Smooth muscle cell (in vitro differentiated cells): ENCODE results near the gene SMAP1. TPM values are rescaled to one million over a fixed set of nuclear protein-coding genes. Genes with fewer than 3 reads are reported as not detected.

Source experiments
- DNase-seq: peaks from one replicate; lab custom pipeline; 2025; ENCODE audit not compliant: unreplicated experiment; lab: John Stamatoyannopoulos, UW
- H2AFZ ChIP-seq: fragments of 200-600 bp; sonication (generic); 2 replicates; pipeline ENCODE4 v1.6.0; 2016; ENCODE audit warnings: antibody characterized with exemption, low read depth, mild to moderate bottlenecking
- H3F3A ChIP-seq: fragments of 200-600 bp; sonication (generic); 2 replicates; pipeline ENCODE4 v1.6.0; 2017; ENCODE audit warnings: antibody characterized with exemption, low read depth
- H3K27ac ChIP-seq: fragments of 200-600 bp; sonication (generic); 2 replicates; pipeline ENCODE4 v1.5.1; 2016; ENCODE audit warnings: low read depth, mild to moderate bottlenecking
- H3K27me3 ChIP-seq: fragments of 200-600 bp; sonication (generic); 2 replicates; pipeline ENCODE4 v1.6.1; 2016; ENCODE audit warnings: low read depth, mild to moderate bottlenecking
- H3K36me3 ChIP-seq: fragments of 200-600 bp; sonication (generic); 2 replicates; pipeline ENCODE4 v1.5.1; 2016; ENCODE audit warnings: low read depth
- H3K4me1 ChIP-seq: fragments of 200-600 bp; sonication (generic); 2 replicates; pipeline ENCODE4 v1.5.1; 2016; ENCODE audit warnings: low read depth
- H3K4me2 ChIP-seq: fragments of 200-600 bp; sonication (generic); 2 replicates; pipeline ENCODE4 v1.6.0; 2016; ENCODE audit warnings: mild to moderate bottlenecking
- H3K4me3 ChIP-seq: fragments of 200-600 bp; sonication (generic); 2 replicates; pipeline ENCODE4 v1.5.1; 2016; ENCODE audit warnings: mild to moderate bottlenecking
- H3K79me2 ChIP-seq: fragments of 200-600 bp; sonication (generic); 2 replicates; pipeline ENCODE4 v1.6.0; 2016; ENCODE audit warnings: low read depth, mild to moderate bottlenecking
- H3K9ac ChIP-seq: fragments of 200-600 bp; sonication (generic); 2 replicates; pipeline ENCODE4 v1.6.0; 2016; ENCODE audit warnings: low read depth
- H3K9me3 ChIP-seq: fragments of 200-600 bp; sonication (generic); replicated peaks from 2 replicates; pipeline ENCODE4 v1.5.1; 2016; ENCODE audit warnings: low read depth
- H4K20me1 ChIP-seq: fragments of 200-600 bp; sonication (generic); 2 replicates; pipeline ENCODE4 v1.6.0; 2016; ENCODE audit warnings: low read depth
- WGBS: methylation state at CpG from one replicate; pipeline ENCODE4 v1.1.7; 2016; ENCODE audit warnings: low lambda C conversion rate; 5-methylcytosine and 5-hydroxymethylcytosine counted together
- polyA plus RNA-seq: library from polyadenylated mRNA; unstranded; fragments of >200 nt; fragmentation: Nextera tagmentation; extraction: Ambion mirVana; gene quantifications from 2 replicates; pipeline ENCODE4 v1.2.1, GENCODE V29; 2016
- total RNA-seq: library from RNA; depleted of rRNA; stranded (reverse); fragments of >200 nt; gene quantifications from 2 replicates; pipeline ENCODE4 v1.2.3, GENCODE V29; 2014
- TF ChIP-seq, protein P1 (sequence below): fragments of 200-600 bp; sonication (generic); IDR thresholded peaks from 2 replicates; pipeline ENCODE4 v1.5.1; 2017; ENCODE audit warnings: borderline replicate concordance, mild to moderate bottlenecking, antibody characterized with exemption; ENCODE audit not compliant: insufficient read depth, poor library complexity, severe bottlenecking

Gene SMAP1
- total and polyA plus RNA-seq, 2 experiments from 2014 or later: 21.7 to 39.8 TPM

DNA sequence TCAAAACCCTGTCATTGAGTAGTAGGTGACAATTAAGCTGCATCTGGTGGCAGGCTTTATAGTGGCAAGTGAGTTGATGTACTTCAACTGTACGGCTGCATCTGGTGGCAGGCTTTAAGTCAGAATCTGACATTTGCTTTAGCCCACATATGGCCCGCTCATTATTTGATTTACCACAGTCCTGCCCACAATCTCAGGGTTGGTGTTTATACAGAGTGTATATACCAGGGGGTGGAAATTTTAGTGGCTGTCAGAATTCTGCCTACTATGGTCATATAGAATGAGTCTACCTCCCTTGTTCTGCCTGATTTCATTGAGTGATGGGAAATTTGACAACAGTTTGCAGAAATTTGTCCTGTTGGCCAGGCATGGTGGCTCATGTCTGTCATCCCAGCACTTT is 112.3 kb downstream of the SMAP1 start:
- Histone ChIP-seq H3K79me2 (no peaks in the 10 kb centered on the region), H3K9me3 (no peaks in the 10 kb centered on the region), H3K4me1 (no peaks in the 10 kb centered on the region), H4K20me1 (no peaks in the 10 kb centered on the region), H3K27ac (no peak overlapping the region), H3K9ac (no peak overlapping the region), H3K4me3 (no peak overlapping the region), H3K4me2 (no peak overlapping the region), H3F3A (no peaks in the 10 kb centered on the region), H3K27me3 (no peaks in the 10 kb centered on the region), H2AFZ (no peak overlapping the region), H3K36me3 (no peaks in the 10 kb centered on the region)
- 92% methylated on average over 2 of the region's 2 CpGs for WGBS
- TF ChIP-seq, protein P1, sequence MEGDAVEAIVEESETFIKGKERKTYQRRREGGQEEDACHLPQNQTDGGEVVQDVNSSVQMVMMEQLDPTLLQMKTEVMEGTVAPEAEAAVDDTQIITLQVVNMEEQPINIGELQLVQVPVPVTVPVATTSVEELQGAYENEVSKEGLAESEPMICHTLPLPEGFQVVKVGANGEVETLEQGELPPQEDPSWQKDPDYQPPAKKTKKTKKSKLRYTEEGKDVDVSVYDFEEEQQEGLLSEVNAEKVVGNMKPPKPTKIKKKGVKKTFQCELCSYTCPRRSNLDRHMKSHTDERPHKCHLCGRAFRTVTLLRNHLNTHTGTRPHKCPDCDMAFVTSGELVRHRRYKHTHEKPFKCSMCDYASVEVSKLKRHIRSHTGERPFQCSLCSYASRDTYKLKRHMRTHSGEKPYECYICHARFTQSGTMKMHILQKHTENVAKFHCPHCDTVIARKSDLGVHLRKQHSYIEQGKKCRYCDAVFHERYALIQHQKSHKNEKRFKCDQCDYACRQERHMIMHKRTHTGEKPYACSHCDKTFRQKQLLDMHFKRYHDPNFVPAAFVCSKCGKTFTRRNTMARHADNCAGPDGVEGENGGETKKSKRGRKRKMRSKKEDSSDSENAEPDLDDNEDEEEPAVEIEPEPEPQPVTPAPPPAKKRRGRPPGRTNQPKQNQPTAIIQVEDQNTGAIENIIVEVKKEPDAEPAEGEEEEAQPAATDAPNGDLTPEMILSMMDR: no peak
- no peak for DNase-seq

DNA sequence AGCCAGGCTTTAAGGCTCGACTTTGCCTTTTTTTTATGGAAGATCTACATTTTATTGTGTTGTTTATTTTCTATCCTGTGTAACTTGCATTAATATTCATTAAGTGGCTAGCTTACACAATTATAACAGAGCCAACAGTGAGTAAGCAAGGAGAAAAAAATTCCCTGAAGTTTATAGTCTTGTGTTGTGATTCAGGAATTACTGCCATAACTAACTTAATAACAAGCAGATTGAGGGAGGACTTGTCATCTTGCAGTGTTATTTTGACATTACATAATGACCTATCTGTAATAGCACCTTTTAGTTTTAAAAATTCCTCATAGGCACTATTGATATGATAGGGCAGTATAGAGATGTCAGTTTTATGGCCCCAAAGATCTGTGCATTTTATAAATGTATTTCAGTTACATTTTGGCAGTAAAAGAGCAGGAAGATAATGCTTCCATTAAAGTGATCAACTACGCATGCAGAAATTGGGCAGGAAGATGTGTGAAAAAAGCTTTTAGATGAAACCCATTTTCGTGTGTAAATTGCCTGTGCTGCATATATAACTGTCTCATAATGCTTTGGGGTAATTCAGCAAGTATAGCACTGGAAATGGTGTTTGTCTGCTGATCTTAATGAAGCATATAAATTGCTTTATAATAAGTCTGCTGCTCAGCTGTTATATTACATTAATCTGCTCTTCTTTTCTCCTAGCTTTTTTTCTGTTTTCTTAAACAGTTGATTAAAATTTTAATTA is 123.0 kb downstream of the SMAP1 start:
- Histone ChIP-seq H3K9me3 (no peaks in the 10 kb centered on the region), H3K79me2 (no peaks in the 10 kb centered on the region), H3F3A (no peaks in the 10 kb centered on the region), H2AFZ (no peak overlapping the region), H3K4me2 (no peak overlapping the region), H3K4me1 (no peaks in the 10 kb centered on the region), H3K4me3 (no peak overlapping the region), H3K27me3 (no peaks in the 10 kb centered on the region), H3K9ac (no peak overlapping the region), H3K36me3 (no peaks in the 10 kb centered on the region), H3K27ac (no peak overlapping the region), H4K20me1 (peaks cover 12% of the 10 kb centered on the region)
- no peak for DNase-seq
- TF ChIP-seq, protein P1: no peak
- 91% methylated on average over 3 of the region's 3 CpGs for WGBS

DNA sequence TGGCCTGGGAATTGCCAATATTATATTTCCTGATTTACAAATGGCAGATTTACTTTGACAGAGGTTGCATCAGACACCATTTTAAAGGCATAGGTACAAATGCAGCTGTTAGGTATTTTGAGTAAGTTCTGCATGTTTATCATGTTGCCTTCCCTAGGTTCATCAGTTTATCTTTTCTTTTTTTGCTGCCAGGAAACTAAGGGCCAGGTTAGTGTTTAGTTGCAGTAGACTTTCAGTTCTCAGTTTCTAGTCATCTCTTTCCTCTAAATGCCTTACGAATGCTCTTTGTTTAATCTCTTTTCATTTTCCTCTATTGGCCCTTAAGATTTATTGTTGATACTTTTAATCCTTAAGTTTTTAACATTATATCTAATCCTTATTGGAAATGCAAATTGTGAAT is 129.9 kb downstream of the SMAP1 start:
- Histone ChIP-seq H3K4me3 (no peak overlapping the region), H3F3A (no peaks in the 10 kb centered on the region), H3K36me3 (peaks cover 5% of the 10 kb centered on the region), H4K20me1 (peaks cover 4% of the 10 kb centered on the region), H3K27ac (no peak overlapping the region), H3K27me3 (no peaks in the 10 kb centered on the region), H3K9me3 (no peaks in the 10 kb centered on the region), H3K79me2 (peaks cover 3% of the 10 kb centered on the region), H3K4me2 (no peak overlapping the region), H3K9ac (no peak overlapping the region), H2AFZ (no peak overlapping the region), H3K4me1 (no peaks in the 10 kb centered on the region)
- TF ChIP-seq, protein P1: no peak
- 100% methylated on average over 1 of the region's 1 CpG for WGBS
- no peak for DNase-seq

DNA sequence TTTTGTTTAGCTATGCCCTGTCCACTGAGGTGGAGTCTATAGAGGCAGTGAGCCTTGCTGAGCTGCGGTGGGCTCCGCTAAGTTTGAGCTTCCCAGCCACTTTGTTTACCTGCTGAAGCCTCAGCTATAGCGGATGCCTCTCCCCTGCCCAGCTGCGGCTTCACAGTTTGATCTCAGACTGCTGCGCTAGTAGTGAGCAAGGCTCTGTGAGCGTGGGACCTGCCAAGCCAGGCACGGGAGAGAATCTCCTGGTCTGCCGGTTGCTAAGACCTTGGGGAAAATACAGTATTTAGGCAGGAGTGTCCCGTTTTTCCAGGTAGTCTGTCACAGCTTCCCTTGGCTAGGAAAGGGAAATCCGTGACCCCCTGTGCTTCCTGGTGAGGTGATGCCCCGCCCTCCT is 138.4 kb downstream of the SMAP1 start:
- H3K27ac ChIP-seq: no peak overlapping the region
- TF ChIP-seq, protein P1: no peak
- H3K4me2 ChIP-seq: no peak overlapping the region
- H3K4me1 ChIP-seq: no peaks in the 10 kb centered on the region
- H3K9ac ChIP-seq: no peak overlapping the region
- H3K79me2 ChIP-seq: peaks cover 3% of the 10 kb centered on the region
- no peak overlapping the region for H2AFZ ChIP-seq
- peaks cover 14% of the 10 kb centered on the region for H4K20me1 ChIP-seq
- 96% methylated on average over 11 of the region's 11 CpGs for WGBS
- H3K36me3 ChIP-seq: peaks cover 4% of the 10 kb centered on the region
- no peaks in the 10 kb centered on the region for H3K9me3 ChIP-seq
- no peak for DNase-seq
- no peak overlapping the region for H3K4me3 ChIP-seq
- no peaks in the 10 kb centered on the region for H3K27me3 ChIP-seq
- H3F3A ChIP-seq: no peaks in the 10 kb centered on the region
